MM.1S (cell line): ENCODE measurements around the gene TNMD.

Source experiments
- DNase-seq: peaks from one replicate; pipeline ENCODE4 v3.0.0-alpha.2; 2015
- H2AFZ ChIP-seq: fragments of 300-600 bp; sonication (generic); 2 replicates; pipeline ENCODE4 v1.6.0; 2016; ENCODE audit warnings: antibody characterized with exemption, low read length
- H3F3A ChIP-seq: fragments of 300-600 bp; sonication (generic); 2 replicates; pipeline ENCODE4 v1.6.1; 2016; ENCODE audit warnings: mild to moderate bottlenecking, antibody characterized with exemption, low read length, moderate library complexity, mixed read lengths; ENCODE audit not compliant: insufficient read depth
- H3K27ac ChIP-seq: fragments of 300-600 bp; sonication (generic); 2 replicates; pipeline ENCODE4 v1.5.1; 2016; ENCODE audit warnings: mild to moderate bottlenecking, low read length
- H3K27me3 ChIP-seq: fragments of 300-600 bp; sonication (generic); replicated peaks from 2 replicates; pipeline ENCODE4 v1.6.0; 2016; ENCODE audit warnings: low read length; ENCODE audit not compliant: insufficient read depth
- H3K36me3 ChIP-seq: fragments of 300-600 bp; sonication (generic); replicated peaks from 2 replicates; pipeline ENCODE4 v1.6.1; 2016; ENCODE audit warnings: mild to moderate bottlenecking, low read length, mixed read lengths; ENCODE audit not compliant: insufficient read depth
- H3K4me1 ChIP-seq: fragments of 300-600 bp; sonication (generic); 2 replicates; pipeline ENCODE4 v1.6.1; 2016; ENCODE audit warnings: low read length, mixed read lengths
- H3K4me2 ChIP-seq: fragments of 300-600 bp; sonication (generic); 2 replicates; pipeline ENCODE4 v1.6.0; 2016; ENCODE audit warnings: low read depth, low read length
- H3K4me3 ChIP-seq: fragments of 300-600 bp; sonication (generic); 2 replicates; pipeline ENCODE4 v1.5.1; 2016; ENCODE audit warnings: low read length, mixed read lengths
- H3K79me2 ChIP-seq: fragments of 300-600 bp; sonication (generic); 2 replicates; pipeline ENCODE4 v1.6.1; 2016; ENCODE audit warnings: mixed run types, low read length, mixed read lengths
- H3K9ac ChIP-seq: fragments of 300-600 bp; sonication (generic); 2 replicates; pipeline ENCODE4 v1.6.1; 2016; ENCODE audit warnings: low read length, mixed read lengths
- H3K9me2 ChIP-seq: fragments of 300-600 bp; sonication (generic); replicated peaks from 2 replicates; pipeline ENCODE4 v1.6.1; 2016; ENCODE audit warnings: mild to moderate bottlenecking, low read length, mixed read lengths; ENCODE audit not compliant: insufficient read depth
- H3K9me3 ChIP-seq: fragments of 300-600 bp; sonication (generic); replicated peaks from 2 replicates; pipeline ENCODE4 v1.6.1; 2016; ENCODE audit warnings: mild to moderate bottlenecking, low read length, mixed read lengths; ENCODE audit not compliant: insufficient read depth
- H4K20me1 ChIP-seq: fragments of 300-600 bp; sonication (generic); 2 replicates; pipeline ENCODE4 v1.6.1; 2016; ENCODE audit warnings: mild to moderate bottlenecking, low read length, moderate library complexity, mixed read lengths; ENCODE audit not compliant: insufficient read depth
- CTCF ChIP-seq: fragments of 300-600 bp; sonication (generic); IDR thresholded peaks from 2 replicates; pipeline ENCODE4 v1.5.1; 2016; ENCODE audit warnings: antibody characterized with exemption, low read length, mixed read lengths
- EZH2 ChIP-seq: fragments of 300-600 bp; sonication (generic); optimal IDR thresholded peaks from 2 replicates; pipeline ENCODE3; 2017; ENCODE audit warnings: low read depth, mild to moderate bottlenecking, antibody characterized with exemption, low read length, mixed read lengths
- EZH2phosphoT487 ChIP-seq: fragments of 300-600 bp; sonication (generic); IDR thresholded peaks from 2 replicates; pipeline ENCODE4 v1.6.1; 2018; ENCODE audit warnings: antibody characterized with exemption, low read length

The TNMD gene

DNA sequence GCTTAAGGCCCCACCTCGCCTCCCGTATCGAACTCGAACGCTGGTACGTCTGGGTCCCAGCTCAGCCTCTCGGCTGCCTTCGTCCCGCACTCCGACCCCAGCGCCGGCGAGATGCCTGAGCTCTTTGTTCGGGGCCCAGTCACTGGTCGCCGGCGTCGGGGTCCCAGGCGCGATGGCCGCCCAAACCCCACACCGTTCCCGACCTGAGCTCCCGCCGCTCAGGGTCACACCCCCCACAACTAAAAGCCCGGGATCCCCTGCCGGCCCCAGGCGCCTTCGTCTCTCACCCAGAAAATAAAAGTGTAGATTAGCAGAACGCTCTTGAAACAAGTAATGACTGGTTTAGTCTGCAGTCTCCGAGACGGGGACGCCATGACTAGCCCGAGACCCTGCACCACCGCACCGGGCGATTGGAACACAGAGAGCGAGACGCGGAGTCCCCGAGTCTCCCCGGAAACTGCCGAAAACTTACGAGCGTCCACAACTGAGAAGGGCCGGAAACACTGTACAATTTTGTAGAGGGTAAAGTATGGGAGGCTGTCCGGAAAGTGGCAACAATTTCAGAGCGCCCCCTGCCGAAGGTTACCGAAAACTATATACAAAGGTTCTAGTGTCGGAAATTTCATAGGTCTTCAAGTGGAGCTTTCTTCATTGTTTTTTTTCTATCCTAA, 51.7 kb downstream of the TNMD start, which contains the start of gene TSPAN6:
TSS of gene TSPAN6 (minus strand) at position 486 of the 671 bp plus-strand sequence. CDS start at position 374, 112 bp downstream.
- no peaks in the 10 kb centered on the region for H3K79me2 ChIP-seq
- H3K4me3 ChIP-seq, result peak within 1 kb of the TSS; percentile 26; the same call in 1 of the 2 replicates
- peak; percentile 63 for DNase-seq
- TF ChIP-seq EZH2phosphoT487, result no peak
- peak; percentile 40 for TF ChIP-seq CTCF
- H3F3A ChIP-seq, result no peaks in the 10 kb centered on the region
- H3K9me2 ChIP-seq, result no peaks in the 10 kb centered on the region
- H3K4me2 ChIP-seq, result peak within 1 kb of the TSS; percentile 15; the same call in 1 of the 2 replicates
- H3K9ac ChIP-seq, result no peak within 1 kb of the TSS
- H3K36me3 ChIP-seq, result no peaks in the 10 kb centered on the region
- no peaks in the 10 kb centered on the region for H3K9me3 ChIP-seq
- no peak within 1 kb of the TSS for H2AFZ ChIP-seq
- H4K20me1 ChIP-seq, result no peaks in the 10 kb centered on the region
- peaks cover 52% of the 10 kb centered on the region for H3K27me3 ChIP-seq
- H3K4me1 ChIP-seq, result no peaks in the 10 kb centered on the region
- H3K27ac ChIP-seq, result no peak within 1 kb of the TSS

- Histone ChIP-seq H3F3A (no peaks in the 10 kb centered on the region), H3K27ac (no peak overlapping the region), H3K4me3 (no peak overlapping the region)
Measured at GRCh38 chrX:100642290-100642689, 57.6 kb downstream of the TNMD start.

DNA sequence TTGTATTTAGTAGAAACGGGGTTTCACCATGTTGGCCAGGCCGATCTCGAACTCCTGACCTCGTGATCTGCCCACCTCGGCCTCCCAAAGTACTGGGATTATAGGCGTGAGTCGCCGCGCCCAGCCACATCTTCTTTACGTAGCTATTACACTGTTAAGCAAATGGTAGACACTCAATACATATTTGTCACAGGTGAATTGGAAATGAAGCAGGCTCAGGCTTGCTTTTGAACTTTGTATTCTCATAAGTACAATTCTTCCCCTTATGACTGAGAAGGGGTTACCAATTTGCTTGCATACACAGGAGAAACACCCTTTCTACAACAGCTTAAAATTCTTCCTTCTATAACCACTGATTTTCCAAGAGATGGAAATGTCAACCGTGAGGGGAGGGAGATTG, 58.5 kb downstream of the TNMD start:
- H3K27me3 ChIP-seq, result no peaks in the 10 kb centered on the region
- no peak overlapping the region for H2AFZ ChIP-seq
- no peaks in the 10 kb centered on the region for H3K9me2 ChIP-seq
- no peak for DNase-seq
- no peaks in the 10 kb centered on the region for H3K79me2 ChIP-seq
- H3K4me1 ChIP-seq, result no peaks in the 10 kb centered on the region
- H3K36me3 ChIP-seq, result no peaks in the 10 kb centered on the region
- TF ChIP-seq EZH2phosphoT487 (no peak), CTCF (no peak), EZH2 (no peak)
- H4K20me1 ChIP-seq, result no peaks in the 10 kb centered on the region
- H3K27ac ChIP-seq, result no peak overlapping the region
- H3F3A ChIP-seq, result no peaks in the 10 kb centered on the region
- no peak overlapping the region for H3K4me2 ChIP-seq
- no peak overlapping the region for H3K9ac ChIP-seq
- no peaks in the 10 kb centered on the region for H3K9me3 ChIP-seq
- H3K4me3 ChIP-seq, result no peak overlapping the region

More at GRCh38 chrX:100642290-100642689, 57.6 kb downstream of the TNMD start:
- Histone ChIP-seq H3K79me2 (no peaks in the 10 kb centered on the region), H3K4me1 (no peaks in the 10 kb centered on the region), H3K36me3 (no peaks in the 10 kb centered on the region), H3K27me3 (0 out of 2 replicates have a peak, but pooled peaks cover 5% of the 10 kb centered on the region), H3K4me2 (no peak overlapping the region), H3K9ac (no peak overlapping the region), H4K20me1 (no peaks in the 10 kb centered on the region), H2AFZ (no peak overlapping the region), H3K9me3 (no peaks in the 10 kb centered on the region), H3K9me2 (no peaks in the 10 kb centered on the region)
- TF ChIP-seq CTCF (no peak), EZH2 (no peak), EZH2phosphoT487 (no peak)
- DNase-seq, result no peak
